HepG2 (cell line): ENCODE measurements around the gene ST3GAL2. TPM values are rescaled to one million over a fixed set of nuclear protein-coding genes. Genes with fewer than 3 reads are reported as not detected.

Experiments
- ATAC-seq: fragments of 200-7000 bp; cut with Tn5 transposase; 3 replicates; pipeline ENCODE4 v1.9.1; 2020; ENCODE audit warnings: mild to moderate bottlenecking, moderate library complexity
- BruUV-seq: library from RNA; stranded (reverse); fragments of 400-500 nt; replicated peaks from 2 replicates; lab custom pipeline; 2021; lab: Mats Ljungman, UMichigan
- CTCF ChIA-PET: fragments of 300-600 bp; formaldehyde crosslinking; extraction: SDS; loops from one replicate; lab custom pipeline; 2021; ENCODE audit warnings: low total read pairs, inconsistent platforms, low intra/inter-chr PET ratio; lab: Yijun Ruan, JAX
- POLR2A ChIA-PET: fragments of 350-600 bp; sonication (Branson Sonifier 250); formaldehyde crosslinking; loops from one replicate; lab custom pipeline; 2020; ENCODE audit warnings: antibody characterized with exemption, inconsistent platforms; lab: Yijun Ruan, JAX
- DNase-seq: peaks from one replicate; pipeline ENCODE4 v3.0.0-alpha.2; 2015; ENCODE audit warnings: low spot score
- FAIRE-seq: peaks from 3 replicates; lab custom pipeline; 2011; peaks lifted over from hg19 to GRCh38; lab: Jason Lieb, UNC
- H2AFZ ChIP-seq: one replicate; pipeline ENCODE4 v1.6.1; 2011; ENCODE audit warnings: low read length, inconsistent platforms
- H3K27ac ChIP-seq: fragments of 300-600 bp; 3 replicates; pipeline ENCODE4 v1.8.0; 2011; ENCODE audit warnings: mixed run types, mild to moderate bottlenecking, mixed read lengths, low read length, inconsistent platforms; ENCODE audit not compliant: insufficient read depth; ENCODE audit errors: extremely low read length
- H3K27me3 ChIP-seq, 2 experiments: fragments of 200-600 bp in 1 of 2; 2 replicates in 1 of 2; 3 replicates in 1 of 2; pipeline versions ENCODE4 v1.6.0 to v1.8.0; 2011; ENCODE audit warnings: low read length in 2 of 2, mild to moderate bottlenecking in 2 of 2, moderate library complexity in 2 of 2, inconsistent platforms in 1 of 2; ENCODE audit not compliant: insufficient read depth in 2 of 2, control insufficient read depth in 1 of 2
- H3K36me3 ChIP-seq, 2 experiments: fragments of 200-600 bp in 1 of 2; replicated peaks in 1 of 2; 2 replicates in 1 of 2; 3 replicates in 1 of 2; pipeline versions ENCODE4 v1.5.1 to v1.8.0; 2011; ENCODE audit warnings: low read length in 2 of 2, inconsistent platforms in 1 of 2; ENCODE audit not compliant: insufficient read depth in 2 of 2, control insufficient read depth in 1 of 2
- H3K4me1 ChIP-seq: 2 replicates; pipeline ENCODE4 v1.5.1; 2012; ENCODE audit warnings: low read length, inconsistent platforms; ENCODE audit not compliant: insufficient read depth
- H3K4me2 ChIP-seq: 2 replicates; pipeline ENCODE4 v1.6.0; 2011; ENCODE audit warnings: low read depth, low read length, inconsistent platforms
- H3K4me3 ChIP-seq, 3 experiments: fragments of 200-600 bp in 1 of 3; sonication (generic), shearing (Covaris generic) in 1 of 3; replicated peaks in 1 of 3; 2 replicates each; pipeline ENCODE4 v1.5.1; 2011 to 2016; ENCODE audit warnings: low read length in 3 of 3, inconsistent platforms in 2 of 3, low read depth in 2 of 3, mild to moderate bottlenecking in 2 of 3, control low read depth in 1 of 3, mixed read lengths in 1 of 3; ENCODE audit not compliant: insufficient read depth in 1 of 3
- H3K79me2 ChIP-seq: one replicate; pipeline ENCODE4 v1.6.1; 2011; ENCODE audit warnings: low read length, inconsistent platforms; ENCODE audit not compliant: insufficient read depth
- H3K9ac ChIP-seq: 2 replicates; pipeline ENCODE4 v1.6.0; 2011; ENCODE audit warnings: mild to moderate bottlenecking, low read depth, low read length, inconsistent platforms; ENCODE audit not compliant: insufficient read depth
- H3K9me3 ChIP-seq: 2 replicates; pipeline ENCODE4 v1.5.1; 2012; ENCODE audit warnings: mild to moderate bottlenecking, low read length
- H4K20me1 ChIP-seq: 2 replicates; pipeline ENCODE4 v1.6.0; 2011; ENCODE audit warnings: inconsistent platforms, mild to moderate bottlenecking, low read length, moderate library complexity; ENCODE audit not compliant: insufficient read depth
- CBX1 ChIP-seq: IDR thresholded peaks from one replicate; pipeline ENCODE4 v1.6.1; 2016; ENCODE audit warnings: antibody characterized with exemption, low read depth
- EZH2 ChIP-seq: conservative IDR thresholded peaks from 2 replicates; pipeline ENCODE4 v1.6.1; 2012; ENCODE audit warnings: mild to moderate bottlenecking, low read depth, low read length, moderate library complexity
- HMGA1 ChIP-seq: sonication (generic); formaldehyde crosslinking; conservative IDR thresholded peaks from 2 replicates; pipeline ENCODE4 v1.4.0; 2020; ENCODE audit warnings: missing genetic modification reagents
- ISL2 ChIP-seq: sonication (generic); formaldehyde crosslinking; IDR thresholded peaks from 2 replicates; pipeline ENCODE4 v1.5.0; 2020; ENCODE audit warnings: missing genetic modification reagents
- JUNB ChIP-seq: sonication (generic); formaldehyde crosslinking; IDR thresholded peaks from 2 replicates; pipeline ENCODE4 v1.8.0; 2022; ENCODE audit warnings: missing genetic modification reagents, mild to moderate bottlenecking, borderline replicate concordance
- KAT2B ChIP-seq: fragments of 150-350 bp; IDR thresholded peaks from 2 replicates; pipeline ENCODE4 v1.6.1; 2014; ENCODE audit warnings: low read depth, low read length, borderline replicate concordance
- MTA1 ChIP-seq: sonication (generic); formaldehyde crosslinking; IDR thresholded peaks from 2 replicates; pipeline ENCODE4 v1.4.0; 2020; ENCODE audit warnings: missing genetic modification reagents, mild to moderate bottlenecking, borderline replicate concordance
- NFIC ChIP-seq: IDR thresholded peaks from 2 replicates; pipeline ENCODE4 v1.6.1; 2012; ENCODE audit warnings: mild to moderate bottlenecking, low read length, inconsistent platforms
- PAX8 ChIP-seq: sonication (generic); formaldehyde crosslinking; IDR thresholded peaks from 2 replicates; pipeline ENCODE4 v1.8.0; 2022; ENCODE audit warnings: mild to moderate bottlenecking, missing genetic modification reagents, borderline replicate concordance
- RAD21 ChIP-seq: fragments of 450-650 bp; formaldehyde crosslinking; IDR thresholded peaks from 2 replicates; pipeline ENCODE4 v1.5.0; 2020; ENCODE audit warnings: mild to moderate bottlenecking
- TEAD2 ChIP-seq: sonication (generic); formaldehyde crosslinking; IDR thresholded peaks from 2 replicates; pipeline ENCODE4 v1.9.0; 2021; ENCODE audit warnings: missing genetic modification reagents
- ZBTB21 ChIP-seq: sonication (generic); formaldehyde crosslinking; IDR thresholded peaks from 2 replicates; pipeline ENCODE4 v1.4.0; 2020; ENCODE audit warnings: missing genetic modification reagents
- ZNF543 ChIP-seq: sonication (generic); formaldehyde crosslinking; IDR thresholded peaks from 2 replicates; pipeline ENCODE4 v1.4.0; 2020; ENCODE audit warnings: mild to moderate bottlenecking, missing genetic modification reagents
- ZNF615 ChIP-seq: sonication (generic); formaldehyde crosslinking; IDR thresholded peaks from 2 replicates; pipeline ENCODE4 v1.5.0; 2020; ENCODE audit warnings: mild to moderate bottlenecking, missing genetic modification reagents, borderline replicate concordance
- ZNF841 ChIP-seq: sonication (generic); formaldehyde crosslinking; IDR thresholded peaks from 2 replicates; pipeline ENCODE4 v1.8.1; 2023; ENCODE audit warnings: missing genetic modification reagents, borderline replicate concordance
- ZSCAN22 ChIP-seq: sonication (generic); formaldehyde crosslinking; IDR thresholded peaks from 2 replicates; pipeline ENCODE4 v1.4.0; 2020; ENCODE audit warnings: mild to moderate bottlenecking, missing genetic modification reagents
- WGBS: methylation state at CpG from one replicate; pipeline ENCODE4 v1.1.6; 2017; ENCODE audit warnings: low lambda C conversion rate; 5-methylcytosine and 5-hydroxymethylcytosine counted together
- in situ Hi-C: cut with HindIII; loops from 2 replicates; pipeline ENCODE4 v1.10.0; 2017; ENCODE audit warnings: low pct_unique_long_range_greater_than_20kb; ENCODE audit not compliant: extremely low pct_ligation_motif_present
- intact Hi-C: fragments of 100-400 bp; cut with micrococcal nuclease; formaldehyde crosslinking; loops from one replicate; pipeline ENCODE4 v1.10.0; 2022; ENCODE audit not compliant: unreplicated experiment
- polyA plus RNA-seq, 8 experiments: library from polyadenylated mRNA; depleted of rRNA in 3 of 8; stranded (reverse) in 7 of 8; unstranded in 1 of 8; fragments of >200 nt; fragmentation: Illumina TruSeq in 4 of 8; extraction: Trizol in 4 of 8; gene quantifications; 2 replicates each; pipeline versions ENCODE4 v1.2.1 to v1.2.3, GENCODE V29; 2011 to 2016; ENCODE audit warnings: low read depth in 4 of 8, missing spikeins in 1 of 8, mixed read lengths in 1 of 8; ENCODE audit not compliant: insufficient read depth in 1 of 8
- total RNA-seq, 5 experiments: library from RNA; depleted of rRNA; stranded (reverse); fragments of >200 nt; fragmentation: Illumina TruSeq; extraction: Trizol; gene quantifications; 2 replicates each; pipeline ENCODE4 v1.2.3, GENCODE V29; 2016; ENCODE audit warnings: low read depth in 1 of 5
- TF ChIP-seq, protein P1 (sequence below): sonication (generic); formaldehyde crosslinking; IDR thresholded peaks from 2 replicates; pipeline ENCODE4 v1.4.0; 2020; ENCODE audit warnings: mild to moderate bottlenecking, missing genetic modification reagents
- TF ChIP-seq, protein P2 (sequence below): sonication (generic); formaldehyde crosslinking; IDR thresholded peaks from 2 replicates; pipeline ENCODE4 v1.4.0; 2020; ENCODE audit warnings: missing genetic modification reagents
- TF ChIP-seq, protein P3 (sequence below): sonication (generic); formaldehyde crosslinking; IDR thresholded peaks from 2 replicates; pipeline ENCODE4 v1.4.0; 2020; ENCODE audit warnings: mild to moderate bottlenecking, low read depth, missing genetic modification reagents

ST3GAL2 gene
- total and polyA plus RNA-seq, 2 of the 13 experiments (the other 11 are each of a cell fraction or from before 2014, with no cell fraction given) = 16.3 to 24.9 TPM

DNA sequence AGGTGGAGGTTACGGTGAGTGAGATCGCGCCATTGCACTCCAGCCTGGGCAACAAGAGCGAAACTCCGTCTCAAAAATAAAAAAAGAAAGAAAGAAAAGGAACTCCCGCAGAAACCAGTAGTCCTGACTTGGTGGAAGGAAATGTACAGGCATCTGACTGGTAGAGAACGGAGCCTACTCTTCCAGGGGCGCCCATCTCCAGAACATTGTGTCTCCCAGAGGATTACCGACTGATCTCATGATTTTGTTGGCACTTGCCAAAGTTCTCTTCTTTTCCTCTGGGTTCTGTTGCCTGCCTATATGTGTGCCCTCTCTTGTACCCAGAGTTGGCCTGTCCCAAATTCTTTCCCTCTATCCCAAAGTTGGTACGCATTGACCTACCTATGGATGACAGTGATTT, 68.0 kb downstream of the ST3GAL2 start:
- ChIA-PET CTCF (interaction anchor here (1.5 to 2.8 kb wide), 2 partner anchors 100 to 283 kb away, joined by 8 to 9 read pairs; no protein-coding TSS in a partner anchor), POLR2A (interaction anchor here (1.6 kb wide), 1 partner anchor 100 kb away, joined by 4 read pairs; no protein-coding TSS in a partner anchor)
- H3K36me3 ChIP-seq = peaks cover 34 to 78% of the 10 kb centered on the region in 2 experiments
- BruUV-seq = no TSS peak
- ATAC-seq (no peak), FAIRE-seq (no peak), DNase-seq (no peak)
- no peak overlapping the region for H3K4me3 ChIP-seq
- H4K20me1 ChIP-seq = no peaks in the 10 kb centered on the region
- H2AFZ ChIP-seq = no peak overlapping the region
- H3K27ac ChIP-seq = no peak overlapping the region
- no peak for TF ChIP-seq ZNF615 (CRISPR knock-in tag)
- TF ChIP-seq ZSCAN22 (CRISPR knock-in tag) = no peak
- no peak for TF ChIP-seq ZBTB21 (CRISPR knock-in tag)
- TF ChIP-seq PAX8 (CRISPR knock-in tag) = no peak
- TF ChIP-seq MTA1 = no peak
- TF ChIP-seq RAD21 (CRISPR knock-in tag) = no peak
- TF ChIP-seq, protein P1, sequence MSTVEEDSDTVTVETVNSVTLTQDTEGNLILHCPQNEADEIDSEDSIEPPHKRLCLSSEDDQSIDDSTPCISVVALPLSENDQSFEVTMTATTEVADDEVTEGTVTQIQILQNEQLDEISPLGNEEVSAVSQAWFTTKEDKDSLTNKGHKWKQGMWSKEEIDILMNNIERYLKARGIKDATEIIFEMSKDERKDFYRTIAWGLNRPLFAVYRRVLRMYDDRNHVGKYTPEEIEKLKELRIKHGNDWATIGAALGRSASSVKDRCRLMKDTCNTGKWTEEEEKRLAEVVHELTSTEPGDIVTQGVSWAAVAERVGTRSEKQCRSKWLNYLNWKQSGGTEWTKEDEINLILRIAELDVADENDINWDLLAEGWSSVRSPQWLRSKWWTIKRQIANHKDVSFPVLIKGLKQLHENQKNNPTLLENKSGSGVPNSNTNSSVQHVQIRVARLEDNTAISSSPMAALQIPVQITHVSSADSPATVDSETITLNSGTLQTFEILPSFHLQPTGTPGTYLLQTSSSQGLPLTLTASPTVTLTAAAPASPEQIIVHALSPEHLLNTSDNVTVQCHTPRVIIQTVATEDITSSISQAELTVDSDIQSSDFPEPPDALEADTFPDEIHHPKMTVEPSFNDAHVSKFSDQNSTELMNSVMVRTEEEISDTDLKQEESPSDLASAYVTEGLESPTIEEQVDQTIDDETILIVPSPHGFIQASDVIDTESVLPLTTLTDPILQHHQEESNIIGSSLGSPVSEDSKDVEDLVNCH (CRISPR knock-in tag) = no peak
- TF ChIP-seq, protein P2, sequence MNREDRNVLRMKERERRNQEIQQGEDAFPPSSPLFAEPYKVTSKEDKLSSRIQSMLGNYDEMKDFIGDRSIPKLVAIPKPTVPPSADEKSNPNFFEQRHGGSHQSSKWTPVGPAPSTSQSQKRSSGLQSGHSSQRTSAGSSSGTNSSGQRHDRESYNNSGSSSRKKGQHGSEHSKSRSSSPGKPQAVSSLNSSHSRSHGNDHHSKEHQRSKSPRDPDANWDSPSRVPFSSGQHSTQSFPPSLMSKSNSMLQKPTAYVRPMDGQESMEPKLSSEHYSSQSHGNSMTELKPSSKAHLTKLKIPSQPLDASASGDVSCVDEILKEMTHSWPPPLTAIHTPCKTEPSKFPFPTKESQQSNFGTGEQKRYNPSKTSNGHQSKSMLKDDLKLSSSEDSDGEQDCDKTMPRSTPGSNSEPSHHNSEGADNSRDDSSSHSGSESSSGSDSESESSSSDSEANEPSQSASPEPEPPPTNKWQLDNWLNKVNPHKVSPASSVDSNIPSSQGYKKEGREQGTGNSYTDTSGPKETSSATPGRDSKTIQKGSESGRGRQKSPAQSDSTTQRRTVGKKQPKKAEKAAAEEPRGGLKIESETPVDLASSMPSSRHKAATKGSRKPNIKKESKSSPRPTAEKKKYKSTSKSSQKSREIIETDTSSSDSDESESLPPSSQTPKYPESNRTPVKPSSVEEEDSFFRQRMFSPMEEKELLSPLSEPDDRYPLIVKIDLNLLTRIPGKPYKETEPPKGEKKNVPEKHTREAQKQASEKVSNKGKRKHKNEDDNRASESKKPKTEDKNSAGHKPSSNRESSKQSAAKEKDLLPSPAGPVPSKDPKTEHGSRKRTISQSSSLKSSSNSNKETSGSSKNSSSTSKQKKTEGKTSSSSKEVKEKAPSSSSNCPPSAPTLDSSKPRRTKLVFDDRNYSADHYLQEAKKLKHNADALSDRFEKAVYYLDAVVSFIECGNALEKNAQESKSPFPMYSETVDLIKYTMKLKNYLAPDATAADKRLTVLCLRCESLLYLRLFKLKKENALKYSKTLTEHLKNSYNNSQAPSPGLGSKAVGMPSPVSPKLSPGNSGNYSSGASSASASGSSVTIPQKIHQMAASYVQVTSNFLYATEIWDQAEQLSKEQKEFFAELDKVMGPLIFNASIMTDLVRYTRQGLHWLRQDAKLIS (CRISPR knock-in tag) = no peak
- no peak for TF ChIP-seq HMGA1
- TF ChIP-seq EZH2 = no peak
- TF ChIP-seq CBX1 = no peak
- no peak for TF ChIP-seq KAT2B
- no peak for TF ChIP-seq TEAD2 (CRISPR knock-in tag)
- no peak for TF ChIP-seq JUNB
- TF ChIP-seq, protein P3, sequence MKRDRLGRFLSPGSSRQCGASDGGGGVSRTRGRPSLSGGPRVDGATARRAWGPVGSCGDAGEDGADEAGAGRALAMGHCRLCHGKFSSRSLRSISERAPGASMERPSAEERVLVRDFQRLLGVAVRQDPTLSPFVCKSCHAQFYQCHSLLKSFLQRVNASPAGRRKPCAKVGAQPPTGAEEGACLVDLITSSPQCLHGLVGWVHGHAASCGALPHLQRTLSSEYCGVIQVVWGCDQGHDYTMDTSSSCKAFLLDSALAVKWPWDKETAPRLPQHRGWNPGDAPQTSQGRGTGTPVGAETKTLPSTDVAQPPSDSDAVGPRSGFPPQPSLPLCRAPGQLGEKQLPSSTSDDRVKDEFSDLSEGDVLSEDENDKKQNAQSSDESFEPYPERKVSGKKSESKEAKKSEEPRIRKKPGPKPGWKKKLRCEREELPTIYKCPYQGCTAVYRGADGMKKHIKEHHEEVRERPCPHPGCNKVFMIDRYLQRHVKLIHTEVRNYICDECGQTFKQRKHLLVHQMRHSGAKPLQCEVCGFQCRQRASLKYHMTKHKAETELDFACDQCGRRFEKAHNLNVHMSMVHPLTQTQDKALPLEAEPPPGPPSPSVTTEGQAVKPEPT (CRISPR knock-in tag) = no peak
- TF ChIP-seq ZNF841 = no peak
- TF ChIP-seq NFIC = no peak
- TF ChIP-seq ISL2 (CRISPR knock-in tag) = no peak
- no peak for TF ChIP-seq ZNF543
- 91% methylated on average over 10 of the region's 10 CpGs for WGBS
- in situ Hi-C loops = loop anchor here (5.0 kb wide), 1 partner anchor 281 kb away; no protein-coding TSS in a partner anchor
- intact Hi-C loops = loop anchor here (1.0 kb wide), 1 partner anchor 282 kb away; no protein-coding TSS in a partner anchor
- H3K4me2 ChIP-seq = no peak overlapping the region
- no peaks in the 10 kb centered on the region for H3K27me3 ChIP-seq
- H3K4me1 ChIP-seq = no peaks in the 10 kb centered on the region
- no peak overlapping the region for H3K9ac ChIP-seq
- H3K9me3 ChIP-seq = no peaks in the 10 kb centered on the region
- H3K79me2 ChIP-seq = no peaks in the 10 kb centered on the region
